ENCODE measurements around the gene DSC1.
"Not testable (repeated sequence)": the region's sequence is repeated elsewhere in the genome, so short reads cannot be mapped to it uniquely, and the experiment has no call there.

DSC1 gene

GRCh38 chr18:31171144-31171839 lies 8.6 kb upstream of the DSC1 start:
- DNase-seq, result no peak

- DNase-seq, result no peak
Observed at GRCh38 chr18:31170335-31170734, 7.7 kb upstream of the DSC1 start.

GRCh38 chr18:31162419-31162793 lies 250 bp downstream of the DSC1 start:
- DNase-seq, result no peak

GRCh38 chr18:31161757-31162418 lies 768 bp downstream of the DSC1 start:
- DNase-seq, result no peak

- no peak for DNase-seq
Observed at GRCh38 chr18:31156821-31157763, 5.6 kb downstream of the DSC1 start.

- no peak for DNase-seq
Observed at GRCh38 chr18:31155498-31155897, 7.2 kb downstream of the DSC1 start.

- DNase-seq, result no peak
Observed at GRCh38 chr18:31154181-31154580, 8.5 kb downstream of the DSC1 start.

- no peak for DNase-seq
Observed at GRCh38 chr18:31149351-31149750, 13.3 kb downstream of the DSC1 start.

- DNase-seq, result no peak
Observed at GRCh38 chr18:31148600-31148999, 14.1 kb downstream of the DSC1 start.

GRCh38 chr18:31146809-31147208 lies 15.8 kb downstream of the DSC1 start:
- no peak for DNase-seq

- DNase-seq, result no peak
Observed at GRCh38 chr18:31143025-31143424, 19.6 kb downstream of the DSC1 start.

- no peak for DNase-seq
Observed at GRCh38 chr18:31138709-31139108, 23.9 kb downstream of the DSC1 start.

GRCh38 chr18:31134988-31135529 lies 27.6 kb downstream of the DSC1 start:
- no peak for DNase-seq

- DNase-seq, result no peak
Observed at GRCh38 chr18:31129398-31130115, 33.1 kb downstream of the DSC1 start.

GRCh38 chr18:31125878-31126277 lies 36.8 kb downstream of the DSC1 start:
- no peak for DNase-seq

- not testable (repeated sequence) for DNase-seq
Observed at GRCh38 chr18:31123125-31123524, 39.5 kb downstream of the DSC1 start.

GRCh38 chr18:31120594-31120993 lies 42.1 kb downstream of the DSC1 start:
- DNase-seq, result no peak

GRCh38 chr18:31116853-31117595 lies 45.6 kb downstream of the DSC1 start:
- no peak for DNase-seq

GRCh38 chr18:31112804-31113203 lies 49.9 kb downstream of the DSC1 start:
- DNase-seq, result no peak

GRCh38 chr18:31105733-31106132 lies 56.9 kb downstream of the DSC1 start:
- DNase-seq, result no peak

- DNase-seq, result no peak
Observed at GRCh38 chr18:31104444-31104843, 58.2 kb downstream of the DSC1 start.

GRCh38 chr18:31103423-31103822 lies 59.2 kb downstream of the DSC1 start:
- no peak for DNase-seq

Data from effector CD4-positive, alpha-beta T cell (primary cell).